OCI-LY1 (cell line): ENCODE measurements around the gene EPB41L1.

Experiments used
- CTCF ChIP-seq: fragments of 200-600 bp; sonication (generic), shearing (Covaris generic); IDR thresholded peaks from 2 replicates; pipeline ENCODE4 v1.5.1; 2017; ENCODE audit warnings: mild to moderate bottlenecking, antibody characterized with exemption, low read length, moderate library complexity, mixed read lengths
- EZH2 ChIP-seq: fragments of 200-600 bp; sonication (generic), shearing (Covaris generic); IDR thresholded peaks from 2 replicates; pipeline ENCODE4 v1.8.0; 2017; ENCODE audit warnings: borderline replicate concordance, mixed run types, mild to moderate bottlenecking, antibody characterized with exemption, low read length, moderate library complexity, mixed read lengths

- TF ChIP-seq CTCF (no peak), EZH2 (no peak)
Observed at GRCh38 chr20:36249450-36249849, 94.9 kb downstream of the EPB41L1 start.
